Globus pallidus (tissue), 1 donor: ENCODE data around the gene FCER1G.
"Not testable (repeated sequence)": the region's sequence is repeated elsewhere in the genome, so short reads cannot be mapped to it uniquely, and the experiment has no call there.

Experiments used
- DNase-seq: peaks from one replicate; pipeline ENCODE4 v3.0.0-alpha.2; 2015; ENCODE audit warnings: low spot score

FCER1G gene

DNA sequence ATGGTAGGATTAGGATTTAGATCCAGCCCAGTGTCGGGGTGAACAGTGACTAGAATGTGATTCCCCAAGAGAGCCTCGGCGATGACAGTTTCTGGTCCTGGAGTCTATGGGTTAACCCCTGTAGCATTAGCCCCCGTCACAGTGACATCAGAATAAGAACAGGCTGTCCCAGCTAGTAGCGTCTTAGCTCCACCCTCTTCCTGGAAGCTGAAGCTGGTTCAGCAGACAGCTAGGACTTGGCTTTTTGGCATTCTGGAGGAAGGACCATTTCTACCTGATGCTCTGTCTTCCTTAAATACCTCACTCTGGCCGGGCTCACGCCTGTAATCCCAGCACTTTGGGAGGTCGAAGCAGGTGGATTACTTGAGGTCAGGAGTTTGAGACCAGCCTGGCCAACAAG lies 7.9 kb upstream of the FCER1G start:
- DNase-seq = no peak

DNA sequence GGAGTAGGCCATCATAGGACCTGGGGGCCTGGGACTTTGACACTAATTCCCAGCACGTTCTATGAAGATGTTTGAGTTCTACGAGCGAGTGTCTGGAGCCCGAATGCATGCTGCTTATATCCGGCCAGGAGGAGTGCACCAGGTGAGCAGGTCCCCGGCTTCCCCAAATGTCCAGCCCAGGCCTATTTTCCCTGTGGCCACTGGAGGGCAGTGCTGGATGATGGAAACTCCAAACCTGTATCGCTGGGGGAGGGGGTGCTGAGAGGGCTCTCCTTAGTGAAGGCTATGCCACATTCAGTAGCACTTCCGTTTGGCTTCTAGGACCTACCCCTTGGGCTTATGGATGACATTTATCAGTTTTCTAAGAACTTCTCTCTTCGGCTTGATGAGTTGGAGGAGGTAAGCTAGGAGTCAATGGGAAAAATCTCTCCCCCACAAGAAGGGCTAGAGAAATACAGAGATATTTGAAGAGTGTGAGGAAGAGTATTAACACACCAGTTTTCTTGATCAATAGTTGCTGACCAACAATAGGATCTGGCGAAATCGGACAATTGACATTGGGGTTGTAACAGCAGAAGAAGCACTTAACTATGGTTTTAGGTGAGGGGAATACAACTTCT lies 5.2 kb upstream of the FCER1G start:
- peak; percentile 72 for DNase-seq

DNA sequence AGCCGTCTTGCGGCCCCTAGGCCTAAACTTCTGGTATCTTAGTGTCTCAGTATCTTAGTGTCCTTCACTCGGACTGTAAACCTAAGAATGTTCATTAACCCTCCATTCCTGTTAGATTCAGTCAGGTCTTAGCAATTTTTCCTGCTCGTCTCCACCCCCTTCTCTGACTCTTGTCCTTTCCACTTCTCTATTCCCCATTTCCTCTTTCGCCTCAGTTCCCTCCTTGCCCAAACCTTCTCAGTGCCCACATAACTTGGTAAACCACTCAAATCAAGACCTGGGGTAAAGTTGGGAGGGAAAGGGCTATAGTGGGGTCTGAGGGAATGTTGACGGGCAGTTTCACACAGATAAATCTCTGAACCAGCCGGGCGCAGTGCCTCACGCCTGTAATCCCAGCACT lies 726 bp upstream of the FCER1G start:
- peak; percentile 23 for DNase-seq

DNA sequence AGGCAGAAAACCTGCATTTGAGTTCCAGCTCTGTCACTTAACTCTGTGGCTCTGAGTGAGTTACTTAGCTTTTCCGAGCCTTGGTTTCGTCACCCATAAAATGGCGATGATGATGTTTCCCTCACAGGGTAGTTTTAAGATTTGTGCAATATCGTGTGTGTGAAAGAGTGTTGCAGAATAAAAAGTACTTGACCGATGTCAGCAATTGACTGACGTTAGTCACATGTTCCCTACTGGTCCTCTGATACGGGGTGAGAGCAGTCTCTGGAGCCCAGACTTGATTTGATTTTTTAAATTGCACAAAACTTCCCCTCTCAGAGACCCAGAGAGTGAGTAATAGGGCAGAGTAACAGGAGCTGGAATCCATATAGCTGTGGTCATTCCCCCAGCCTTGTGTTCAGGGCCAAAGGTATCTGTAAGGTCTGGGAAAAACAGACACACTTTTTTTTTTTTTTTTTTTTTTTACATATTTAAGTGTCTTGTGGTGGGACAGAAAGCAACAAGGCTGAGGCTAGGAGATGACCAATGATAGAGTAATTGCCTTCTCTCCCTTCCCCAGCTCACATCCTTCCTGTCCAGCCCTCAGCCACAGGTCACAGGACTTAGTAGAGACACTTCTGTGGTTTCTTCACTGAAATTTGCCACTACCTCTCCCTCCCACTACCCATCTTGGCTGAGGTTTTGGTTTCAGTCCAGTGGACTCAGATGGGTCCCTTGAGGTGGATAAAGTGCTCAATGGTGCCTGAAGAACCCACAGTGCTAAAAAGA lies 2.0 kb downstream of the FCER1G start:
- no peak for DNase-seq

DNA sequence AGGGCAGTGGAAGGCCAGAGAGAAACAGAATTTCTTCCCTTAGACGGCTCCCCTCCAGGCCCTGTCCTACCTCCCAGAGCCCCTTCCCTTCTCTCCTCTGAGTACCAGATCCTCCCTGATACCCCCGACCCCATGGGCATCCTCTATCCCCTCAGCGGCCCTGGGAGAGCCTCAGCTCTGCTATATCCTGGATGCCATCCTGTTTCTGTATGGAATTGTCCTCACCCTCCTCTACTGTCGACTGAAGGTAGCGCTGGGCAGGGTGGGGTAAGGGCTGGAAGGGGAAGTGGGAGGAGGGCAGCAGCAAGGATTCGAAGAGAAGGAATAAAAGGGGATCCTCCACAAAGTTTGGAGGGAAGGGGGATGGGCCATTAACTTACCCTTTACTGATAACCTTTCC lies 2.7 kb downstream of the FCER1G start:
- DNase-seq = no peak

DNA sequence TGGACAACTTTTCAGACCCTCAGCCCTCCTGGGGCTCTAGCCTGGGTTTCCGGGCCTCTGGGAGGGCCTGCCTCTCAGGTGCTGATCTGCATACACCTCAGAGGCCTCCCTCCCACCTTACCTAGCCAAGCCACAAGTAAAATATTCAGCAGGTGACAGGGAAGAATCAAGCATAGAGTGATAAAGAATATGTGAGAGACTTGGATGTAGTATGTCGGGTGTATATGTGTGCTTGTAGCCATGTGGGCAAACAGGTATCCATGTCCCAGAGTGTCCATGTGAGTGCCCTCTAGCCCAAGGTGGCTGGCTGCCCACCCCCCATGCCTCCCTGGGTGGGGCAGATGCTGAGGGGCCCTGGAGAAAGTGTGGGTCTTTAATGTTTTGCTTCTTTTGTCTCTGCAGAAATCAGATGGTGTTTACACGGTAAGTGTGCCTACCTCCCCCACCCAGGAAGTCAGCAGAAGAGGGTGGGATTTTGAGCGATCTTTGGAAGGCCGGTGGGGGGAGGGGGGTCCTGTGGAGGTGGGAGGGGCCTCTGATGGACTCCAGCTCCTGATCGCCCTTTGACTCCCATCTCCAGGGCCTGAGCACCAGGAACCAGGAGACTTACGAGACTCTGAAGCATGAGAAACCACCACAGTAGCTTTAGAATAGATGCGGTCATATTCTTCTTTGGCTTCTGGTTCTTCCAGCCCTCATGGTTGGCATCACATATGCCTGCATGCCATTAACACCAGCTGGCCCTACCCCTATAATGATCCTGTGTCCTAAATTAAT lies 3.4 kb downstream of the FCER1G start:
- no peak for DNase-seq

DNA sequence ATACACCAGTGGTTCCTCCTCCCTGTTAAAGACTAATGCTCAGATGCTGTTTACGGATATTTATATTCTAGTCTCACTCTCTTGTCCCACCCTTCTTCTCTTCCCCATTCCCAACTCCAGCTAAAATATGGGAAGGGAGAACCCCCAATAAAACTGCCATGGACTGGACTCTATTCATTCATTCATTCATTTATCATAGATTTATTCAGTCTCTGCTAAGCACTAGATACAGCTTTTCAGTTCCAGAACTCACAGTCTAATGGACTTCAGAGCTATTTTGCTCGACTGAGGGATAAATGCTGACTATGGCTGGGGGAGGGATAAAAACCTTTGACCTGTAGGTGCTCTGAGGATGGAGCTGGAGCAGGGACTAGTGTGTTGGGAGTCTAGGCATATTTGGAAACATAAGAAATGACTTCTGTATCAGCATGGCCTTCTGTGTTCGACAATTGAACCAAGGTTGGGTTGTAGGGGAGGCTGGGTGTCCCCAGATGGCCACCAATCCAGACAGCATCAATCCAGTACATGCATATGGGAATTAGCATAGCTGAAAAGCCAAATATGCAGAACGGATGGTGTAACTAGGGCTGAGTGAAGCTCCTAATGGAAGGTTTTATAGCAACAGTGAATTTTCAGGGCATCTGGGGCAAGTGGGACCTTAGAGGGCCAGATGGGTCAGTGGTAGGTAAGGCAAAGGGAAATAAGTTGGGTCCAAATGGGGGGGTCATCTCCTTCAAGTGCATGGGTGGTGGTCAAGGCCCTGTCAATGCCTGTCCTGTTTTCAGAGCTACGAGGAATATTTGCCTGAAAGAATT lies 4.2 kb downstream of the FCER1G start:
- DNase-seq = no peak

DNA sequence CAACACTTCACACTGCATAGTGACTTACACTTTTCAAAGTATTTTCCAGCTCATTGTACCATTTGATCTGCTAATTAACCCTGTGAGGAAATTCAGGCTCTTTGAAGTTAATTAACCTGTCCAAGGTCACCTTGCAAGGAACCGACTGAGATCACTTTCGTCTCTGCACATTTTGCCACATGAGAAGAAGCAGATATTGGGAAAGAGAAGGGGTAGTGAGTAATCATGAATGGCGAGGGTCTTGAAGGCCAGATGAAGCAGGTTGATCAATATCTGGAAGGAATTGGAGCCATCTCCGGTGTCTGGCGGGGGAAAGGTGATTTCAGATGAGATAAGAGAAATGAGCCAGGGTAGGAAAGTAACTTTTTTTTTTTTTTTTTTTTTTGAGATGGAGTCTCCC lies 4.9 kb downstream of the FCER1G start:
- DNase-seq = no peak

DNA sequence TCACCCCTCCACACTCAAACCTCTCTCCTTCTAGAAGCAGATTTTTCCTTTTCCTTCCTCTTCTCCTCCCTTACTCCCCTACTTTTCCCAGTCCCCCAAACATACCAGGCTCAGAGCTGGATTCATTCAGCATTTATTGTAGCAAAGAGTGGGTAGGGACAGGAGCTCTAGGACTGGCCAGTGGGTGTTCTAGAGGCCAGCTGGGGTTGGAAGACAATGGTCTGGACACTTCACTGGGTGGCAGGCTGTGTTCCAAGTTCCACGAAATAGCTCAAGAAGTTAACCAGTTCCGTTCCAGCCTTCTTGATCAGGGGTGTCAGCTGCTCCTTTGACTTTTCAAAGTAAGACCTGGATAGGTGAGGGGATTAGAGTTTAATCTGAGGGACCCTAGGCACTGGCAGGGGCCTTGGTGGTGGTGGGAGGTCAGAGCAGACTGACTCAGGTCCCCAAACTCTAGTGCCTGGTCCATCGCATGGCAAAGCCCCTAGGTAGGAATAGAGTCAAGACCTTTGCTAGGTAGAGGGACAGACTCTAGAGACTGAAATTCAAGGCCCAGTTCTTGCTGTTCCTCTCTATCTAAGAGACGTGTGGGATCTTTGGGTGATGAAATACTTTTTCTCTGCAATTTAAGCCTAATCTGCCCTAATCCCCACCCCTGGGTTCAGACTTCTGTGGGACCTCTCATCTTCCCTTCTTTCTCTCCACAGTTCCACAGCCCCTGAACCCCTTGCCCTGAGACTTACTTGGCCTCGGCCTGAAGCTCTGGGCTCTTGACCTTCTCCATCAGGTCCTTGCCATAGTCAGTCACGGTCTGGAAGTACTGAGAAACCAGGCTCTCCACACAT lies 7.3 kb downstream of the FCER1G start:
- DNase-seq = no peak

DNA sequence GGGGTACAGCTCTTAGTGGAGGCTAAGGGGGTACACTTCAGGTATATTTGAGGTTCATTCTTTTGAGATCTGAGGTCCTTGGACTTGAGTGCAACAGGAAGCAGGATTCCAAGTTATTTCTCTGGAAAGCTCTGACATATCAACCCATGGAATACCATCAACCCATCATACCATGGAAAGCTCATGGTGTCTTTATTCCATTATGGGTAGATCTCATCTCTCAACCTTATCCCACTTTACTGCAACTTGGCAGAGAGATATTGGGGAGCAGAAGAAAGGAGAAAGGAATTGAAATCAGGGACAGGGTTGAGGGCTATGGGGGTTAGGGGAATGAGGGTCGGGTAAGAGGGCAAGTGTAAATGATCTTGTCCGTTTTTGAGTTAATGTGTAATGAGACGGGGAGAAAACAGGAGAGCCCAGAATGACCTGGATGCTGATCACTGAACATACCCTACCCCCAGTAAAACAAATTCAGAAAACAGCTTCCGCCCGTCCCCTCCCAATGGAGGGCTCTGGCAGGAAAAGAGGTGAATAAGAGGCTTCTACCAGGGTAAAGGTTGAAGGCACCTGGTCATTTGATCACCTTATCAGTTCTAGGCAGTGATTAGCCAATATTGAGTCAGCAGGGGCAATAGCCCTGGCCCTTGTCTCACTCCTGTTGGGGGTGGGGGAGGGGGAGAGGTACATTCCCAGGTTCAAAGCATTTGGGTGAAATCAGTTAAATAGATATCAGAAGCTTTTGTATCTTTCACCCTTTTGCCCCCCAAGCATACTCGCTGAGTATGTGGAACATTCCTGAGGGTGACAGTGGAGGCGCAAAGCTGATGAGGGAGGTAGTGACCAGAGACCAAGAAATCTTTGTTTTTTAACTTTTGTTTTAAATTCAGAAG lies 9.0 kb downstream of the FCER1G start:
- no peak for DNase-seq

DNA sequence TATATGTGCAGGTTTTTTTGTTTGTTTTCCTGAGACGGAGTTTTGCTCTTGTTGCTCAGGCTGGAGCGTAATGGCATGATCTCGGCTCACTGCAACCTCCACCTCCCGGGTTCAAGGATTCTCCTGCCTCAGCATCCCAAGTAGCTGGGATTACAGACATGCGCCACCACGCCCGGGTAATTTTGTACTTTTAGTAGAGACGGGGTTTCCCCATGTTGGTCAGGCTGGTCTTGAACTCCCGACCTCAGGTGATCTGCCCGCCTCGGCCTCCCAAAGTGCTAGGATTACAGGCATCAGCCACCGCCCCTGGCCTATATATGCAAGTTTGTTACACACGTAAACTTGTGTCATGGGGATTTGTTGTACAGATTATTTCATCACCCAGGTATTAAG lies 9.6 kb downstream of the FCER1G start:
- DNase-seq = not testable (repeated sequence)

DNA sequence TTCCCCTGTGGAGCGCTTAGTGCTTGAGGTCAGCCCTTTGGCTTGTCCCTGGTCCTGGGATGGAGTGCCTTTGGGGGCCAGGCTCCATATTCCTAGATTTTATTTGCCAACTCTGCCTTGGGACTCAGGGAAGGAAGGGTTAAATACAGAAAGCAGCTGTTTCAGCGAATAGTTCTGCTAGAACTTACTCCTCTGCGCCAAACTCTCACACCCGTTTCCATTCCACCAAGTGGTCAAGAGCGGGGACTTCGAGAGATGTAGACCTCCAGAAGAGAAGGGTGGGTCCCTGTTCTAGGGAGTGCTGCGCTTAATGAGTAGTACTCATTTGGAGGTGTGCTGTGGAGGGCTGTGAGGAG lies 10.1 kb downstream of the FCER1G start:
- DNase-seq = no peak

DNA sequence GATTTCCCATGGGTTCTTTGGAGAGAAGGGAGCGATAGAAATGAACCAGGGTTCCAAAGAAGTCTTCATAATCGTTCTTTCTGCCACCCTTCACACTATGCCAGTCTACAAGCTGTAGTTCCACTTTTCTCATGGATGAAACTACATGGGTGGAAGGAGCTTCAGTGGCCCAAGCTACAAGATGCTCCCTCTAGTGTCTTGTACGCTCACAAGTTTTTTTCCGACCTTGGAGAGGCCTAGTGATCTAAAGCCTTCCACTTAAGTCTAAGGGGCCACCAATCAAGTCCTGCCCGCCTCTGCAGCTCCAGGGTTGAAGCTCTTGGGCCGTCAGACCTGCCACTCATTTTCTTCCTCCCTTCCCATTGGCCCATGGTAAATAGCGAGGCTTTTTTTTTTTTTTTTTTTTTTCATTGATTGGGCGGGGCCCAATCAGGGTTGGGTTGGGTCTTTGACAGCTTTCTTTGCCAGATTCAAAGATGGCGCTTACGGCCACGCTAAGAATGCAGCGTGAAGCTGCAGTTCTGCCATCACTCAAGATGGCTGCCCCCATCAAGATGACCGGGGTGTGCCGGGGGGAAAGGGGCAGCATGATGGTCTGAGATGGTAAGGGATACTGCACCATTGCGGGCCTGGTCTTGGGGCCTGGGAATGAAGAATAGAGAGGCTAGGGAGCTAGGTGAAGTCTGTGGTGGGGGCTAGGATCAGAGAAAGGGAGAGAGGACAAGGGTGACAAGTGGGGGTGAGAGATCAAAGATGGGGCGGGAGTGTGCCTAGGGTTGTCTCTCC lies 10.6 kb downstream of the FCER1G start, which contains the start of gene TOMM40L:
TOMM40L (plus strand) TSS at position 527 of the 786 bp plus-strand sequence. CDS start 430 bp downstream, outside the sequence.
- peak; percentile 99 for DNase-seq

DNA sequence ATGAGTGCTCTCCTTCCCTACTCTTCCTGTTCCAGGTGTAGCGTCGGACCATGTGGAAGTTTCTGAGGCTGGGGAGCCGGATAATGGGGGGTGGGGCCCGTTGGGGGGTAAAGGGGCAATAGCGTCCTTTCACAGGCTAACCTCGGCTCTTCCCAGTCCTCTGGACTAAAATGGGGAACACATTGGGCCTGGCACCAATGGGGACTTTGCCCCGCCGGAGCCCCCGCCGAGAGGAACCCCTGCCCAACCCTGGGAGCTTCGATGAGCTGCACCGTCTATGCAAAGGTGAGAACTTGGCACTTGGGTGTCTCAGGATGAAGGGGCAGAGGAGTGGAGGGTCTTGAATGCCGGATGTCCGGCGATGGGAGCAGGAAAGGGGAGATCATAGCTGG lies 11.2 kb downstream of the FCER1G start:
- DNase-seq = peak; percentile 14

DNA sequence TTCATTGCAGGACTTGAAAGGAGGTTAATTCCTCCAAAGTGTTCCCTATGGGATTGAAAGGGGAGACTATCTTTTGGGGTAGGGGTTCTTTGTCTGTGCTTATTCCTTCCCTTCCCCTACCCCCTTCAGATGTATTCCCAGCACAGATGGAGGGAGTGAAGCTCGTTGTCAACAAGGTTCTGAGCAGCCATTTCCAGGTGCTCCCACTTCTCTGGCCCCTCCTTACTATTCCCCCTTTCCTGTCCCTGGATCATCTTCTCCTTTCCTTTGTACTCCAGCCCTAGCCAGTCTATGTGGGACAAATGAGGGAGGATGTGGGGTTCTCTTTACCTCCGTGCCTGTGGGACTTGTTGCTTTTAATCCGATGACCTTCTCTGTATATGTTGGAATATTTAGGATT lies 11.7 kb downstream of the FCER1G start:
- DNase-seq = no peak

DNA sequence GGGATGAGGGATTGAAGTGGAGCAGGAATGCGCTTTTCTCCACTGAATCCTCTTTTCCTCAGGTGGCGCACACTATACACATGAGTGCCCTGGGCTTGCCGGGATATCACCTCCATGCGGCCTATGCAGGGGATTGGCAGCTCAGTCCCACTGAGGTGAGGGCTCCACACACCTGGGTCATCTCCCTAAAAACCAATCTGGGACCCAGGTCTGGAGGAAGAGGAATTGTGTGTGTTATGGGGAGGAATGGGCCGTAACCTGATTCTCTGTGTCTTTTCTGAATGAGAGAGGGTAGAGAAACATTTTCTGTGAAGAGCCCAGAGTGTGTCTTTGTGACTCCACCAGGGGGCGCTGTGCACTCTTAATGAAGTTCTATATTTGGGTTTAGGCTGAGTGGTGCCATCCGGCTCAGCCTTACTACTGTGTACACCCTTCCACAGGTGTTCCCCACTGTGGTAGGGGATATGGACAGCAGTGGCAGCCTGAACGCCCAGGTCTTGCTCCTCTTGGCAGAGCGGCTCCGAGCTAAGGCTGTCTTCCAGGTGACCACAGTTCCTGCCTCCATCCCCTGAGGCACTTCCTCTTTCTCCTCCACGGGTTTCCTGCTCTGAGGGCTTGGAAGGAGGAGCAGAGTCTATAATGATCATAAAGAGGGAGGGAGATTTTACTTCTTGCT lies 12.2 kb downstream of the FCER1G start:
- DNase-seq = peak; percentile 75

DNA sequence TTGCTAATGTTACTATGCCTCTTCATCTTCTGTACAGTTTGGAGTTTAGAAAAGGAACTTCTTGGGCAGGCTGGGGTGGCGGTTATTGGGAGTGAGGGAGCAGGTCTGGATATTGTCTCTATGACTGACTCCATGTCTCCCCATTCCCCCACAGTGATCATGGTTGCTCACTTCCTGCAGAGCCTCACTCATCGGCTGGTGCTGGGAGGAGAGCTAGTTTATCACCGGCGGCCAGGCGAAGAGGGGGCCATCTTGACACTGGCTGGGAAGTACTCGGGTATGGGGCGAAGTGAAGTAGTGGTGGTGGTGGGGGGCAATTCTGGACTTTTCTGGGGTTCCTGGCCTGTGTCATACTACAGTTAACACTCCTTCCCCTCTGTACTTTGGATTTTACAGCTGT lies 12.9 kb downstream of the FCER1G start:
- no peak for DNase-seq

DNA sequence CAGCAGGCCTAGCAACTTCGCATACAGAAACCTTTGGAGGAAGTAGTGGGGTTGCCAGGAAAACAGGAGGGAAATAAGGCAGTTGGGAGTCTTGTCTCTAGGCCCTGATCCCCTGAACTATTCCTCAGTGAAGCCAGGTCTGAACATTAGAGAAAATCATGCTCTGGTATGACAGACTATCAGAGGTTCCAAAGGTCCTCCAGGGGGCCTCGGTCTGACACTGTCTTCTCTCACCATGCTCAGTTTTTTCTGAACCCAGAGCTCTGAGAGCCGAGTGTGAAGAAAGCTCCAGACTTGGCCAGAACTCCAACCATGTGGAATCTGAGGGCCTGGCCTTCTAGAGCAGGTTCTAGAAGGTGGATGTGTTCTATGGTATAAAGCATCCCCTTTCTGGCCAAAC lies 14.8 kb downstream of the FCER1G start:
- no peak for DNase-seq

DNA sequence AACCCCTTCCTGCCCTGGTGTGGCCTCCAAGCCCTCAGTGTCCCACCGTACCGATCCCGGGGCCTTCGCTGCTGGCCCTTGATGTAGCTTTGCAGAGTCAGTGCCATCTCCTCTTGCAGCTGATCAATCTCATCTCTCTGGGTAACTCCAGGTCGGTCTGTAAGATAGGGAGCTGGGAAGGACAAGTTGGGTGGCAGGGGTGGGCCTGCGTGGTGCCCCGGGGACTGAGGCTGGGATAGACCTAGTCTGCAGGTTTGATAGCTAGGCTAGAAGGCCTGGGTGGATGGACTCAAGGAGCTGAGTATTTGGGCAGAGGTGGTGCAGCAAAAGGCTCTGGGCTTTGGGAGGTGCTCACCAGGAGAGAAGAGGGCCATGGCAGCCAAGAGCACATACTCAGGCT lies 15.7 kb downstream of the FCER1G start:
- no peak for DNase-seq
